NT2/D1 (cell line): ENCODE data around the gene CPED1.

ENCODE experiments used
- DNase-seq: peaks from one replicate; pipeline ENCODE4 v3.0.0-alpha.2; 2011; ENCODE audit warnings: low read depth, low spot score
- H3K27me3 ChIP-seq: 2 replicates; pipeline ENCODE4 v1.6.0; 2011; ENCODE audit warnings: mild to moderate bottlenecking; ENCODE audit not compliant: insufficient read length, insufficient read depth
- H3K36me3 ChIP-seq: 2 replicates; pipeline ENCODE4 v1.6.1; 2011; ENCODE audit warnings: mild to moderate bottlenecking, low read length, mixed read lengths; ENCODE audit not compliant: insufficient read depth, insufficient read length
- H3K4me1 ChIP-seq: 2 replicates; pipeline ENCODE4 v1.5.1; 2011; ENCODE audit not compliant: insufficient read depth, insufficient read length
- H3K4me3 ChIP-seq: 2 replicates; pipeline ENCODE4 v1.5.1; 2011; ENCODE audit warnings: low read depth; ENCODE audit not compliant: insufficient read length
- H3K9ac ChIP-seq: 2 replicates; pipeline ENCODE4 v1.6.0; 2011; ENCODE audit warnings: low read depth; ENCODE audit not compliant: insufficient read length
- H3K9me3 ChIP-seq: 2 replicates; pipeline ENCODE4 v1.5.1; 2011; ENCODE audit warnings: mild to moderate bottlenecking, low read length; ENCODE audit not compliant: insufficient read depth
- SUZ12 ChIP-seq: IDR thresholded peaks from 2 replicates; pipeline ENCODE4 v1.6.1; 2011; ENCODE audit not compliant: insufficient read length, insufficient read depth; ENCODE audit errors: extremely low read depth
- YY1 ChIP-seq: IDR thresholded peaks from 2 replicates; pipeline ENCODE4 v1.6.1; 2011; ENCODE audit not compliant: insufficient read length, insufficient read depth
- ZNF274 ChIP-seq: IDR thresholded peaks from 2 replicates; pipeline ENCODE4 v1.6.1; 2011; ENCODE audit warnings: mild to moderate bottlenecking, low read depth, low read length

CPED1 gene

GRCh38 chr7:121344093-121344492, 355.6 kb downstream of the CPED1 start:
- Histone ChIP-seq H3K9me3 (no peaks in the 10 kb centered on the region), H3K4me3 (no peak overlapping the region), H3K9ac (no peak overlapping the region), H3K27me3 (no peaks in the 10 kb centered on the region), H3K4me1 (no peaks in the 10 kb centered on the region), H3K36me3 (peaks cover 11% of the 10 kb centered on the region)
- no peak for DNase-seq
- TF ChIP-seq ZNF274 (no peak), SUZ12 (no peak), YY1 (no peak)

GRCh38 chr7:121344497-121344896, 356.0 kb downstream of the CPED1 start:
- peaks cover 11% of the 10 kb centered on the region for H3K36me3 ChIP-seq
- H3K27me3 ChIP-seq, result no peaks in the 10 kb centered on the region
- H3K4me3 ChIP-seq, result no peak overlapping the region
- no peaks in the 10 kb centered on the region for H3K4me1 ChIP-seq
- H3K9ac ChIP-seq, result no peak overlapping the region
- DNase-seq, result no peak
- TF ChIP-seq SUZ12, result no peak
- no peak for TF ChIP-seq YY1
- no peak for TF ChIP-seq ZNF274
- H3K9me3 ChIP-seq, result no peaks in the 10 kb centered on the region
